C4-2B (cell line): ENCODE measurements around the gene CTIF.

ENCODE experiments used
- H3K27ac ChIP-seq: fragments of 450-650 bp; 2 replicates; pipeline ENCODE4 v1.5.1; 2017
- ZFX ChIP-seq: fragments of 450-650 bp; IDR thresholded peaks from 2 replicates; pipeline ENCODE4 v1.6.1; 2017
- TF ChIP-seq, protein P1 (sequence below): fragments of 450-650 bp; conservative IDR thresholded peaks from 2 replicates; pipeline ENCODE4 v1.5.1; 2017; ENCODE audit warnings: mild to moderate bottlenecking

Gene CTIF

DNA sequence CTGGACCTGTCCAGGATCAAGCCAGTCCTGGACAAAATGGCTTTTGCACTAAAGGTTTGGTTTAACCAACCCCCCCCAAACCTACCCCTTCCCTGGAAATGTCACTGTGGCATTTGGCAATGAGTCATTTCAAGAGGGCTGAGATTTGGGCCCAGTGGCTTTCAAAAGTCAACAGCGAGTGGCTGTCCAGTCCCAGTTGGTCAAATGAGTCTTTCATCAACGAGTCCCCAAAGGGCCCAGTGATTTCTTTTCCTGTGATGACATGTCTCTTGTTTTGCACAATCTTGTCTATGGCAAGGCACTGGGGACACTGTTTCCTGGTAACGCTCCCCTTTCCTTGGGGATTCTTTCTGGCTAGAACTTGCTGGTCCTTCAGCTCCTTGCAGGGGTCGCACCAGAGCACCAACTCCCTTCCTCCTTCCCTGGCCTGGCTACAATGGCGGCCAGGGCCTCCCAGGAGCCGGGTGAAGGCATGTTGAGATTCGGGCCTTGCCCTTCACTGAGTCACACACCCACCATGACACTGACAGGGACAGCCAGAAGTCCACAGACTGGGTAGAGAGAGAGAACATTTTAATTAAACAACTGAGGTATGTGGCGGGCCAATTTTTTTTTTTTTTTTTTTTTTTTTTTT is 324.7 kb downstream of the CTIF start:
- TF ChIP-seq ZFX = no peak
- TF ChIP-seq, protein P1, sequence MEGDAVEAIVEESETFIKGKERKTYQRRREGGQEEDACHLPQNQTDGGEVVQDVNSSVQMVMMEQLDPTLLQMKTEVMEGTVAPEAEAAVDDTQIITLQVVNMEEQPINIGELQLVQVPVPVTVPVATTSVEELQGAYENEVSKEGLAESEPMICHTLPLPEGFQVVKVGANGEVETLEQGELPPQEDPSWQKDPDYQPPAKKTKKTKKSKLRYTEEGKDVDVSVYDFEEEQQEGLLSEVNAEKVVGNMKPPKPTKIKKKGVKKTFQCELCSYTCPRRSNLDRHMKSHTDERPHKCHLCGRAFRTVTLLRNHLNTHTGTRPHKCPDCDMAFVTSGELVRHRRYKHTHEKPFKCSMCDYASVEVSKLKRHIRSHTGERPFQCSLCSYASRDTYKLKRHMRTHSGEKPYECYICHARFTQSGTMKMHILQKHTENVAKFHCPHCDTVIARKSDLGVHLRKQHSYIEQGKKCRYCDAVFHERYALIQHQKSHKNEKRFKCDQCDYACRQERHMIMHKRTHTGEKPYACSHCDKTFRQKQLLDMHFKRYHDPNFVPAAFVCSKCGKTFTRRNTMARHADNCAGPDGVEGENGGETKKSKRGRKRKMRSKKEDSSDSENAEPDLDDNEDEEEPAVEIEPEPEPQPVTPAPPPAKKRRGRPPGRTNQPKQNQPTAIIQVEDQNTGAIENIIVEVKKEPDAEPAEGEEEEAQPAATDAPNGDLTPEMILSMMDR = no peak
- no peak overlapping the region for H3K27ac ChIP-seq

GRCh38 chr18:48864876-48865275 is 326.0 kb downstream of the CTIF start:
- no peak overlapping the region for H3K27ac ChIP-seq
- TF ChIP-seq, protein P1 = no peak
- TF ChIP-seq ZFX = no peak

DNA sequence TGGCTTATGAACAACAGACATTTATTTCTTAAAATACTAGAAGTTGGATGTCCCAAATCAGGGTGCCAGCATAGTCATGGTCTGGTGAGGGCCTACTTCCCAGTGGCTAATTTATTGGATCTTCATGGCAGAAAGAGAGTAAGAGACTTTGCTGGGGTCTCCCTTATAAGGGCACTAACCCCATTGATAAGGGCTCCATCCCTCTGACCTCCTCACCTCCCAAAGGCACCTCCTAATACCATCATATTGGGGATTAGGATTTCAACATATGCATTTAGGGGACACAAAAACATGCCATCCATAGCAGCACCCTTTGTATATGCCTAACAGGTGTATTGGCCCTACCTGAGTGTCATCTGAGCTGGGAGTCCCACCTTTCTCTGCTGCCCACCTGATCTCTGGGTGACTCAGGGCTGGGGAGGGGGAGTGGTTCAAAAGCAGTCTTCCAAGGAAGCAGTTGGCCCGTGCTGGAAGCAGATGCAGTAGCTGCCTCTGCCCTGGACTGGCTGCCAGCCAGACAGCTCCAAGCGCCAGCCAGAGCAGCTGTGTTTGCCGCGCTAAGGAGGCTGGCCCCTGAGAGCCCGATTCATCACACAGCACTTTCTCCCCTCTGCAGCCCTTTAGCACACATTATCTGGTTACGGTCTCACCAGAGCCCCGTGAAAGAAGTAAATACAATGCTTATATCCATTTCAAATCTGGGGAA is 327.4 kb downstream of the CTIF start:
- no peak overlapping the region for H3K27ac ChIP-seq
- no peak for TF ChIP-seq ZFX
- TF ChIP-seq, protein P1 = no peak

DNA sequence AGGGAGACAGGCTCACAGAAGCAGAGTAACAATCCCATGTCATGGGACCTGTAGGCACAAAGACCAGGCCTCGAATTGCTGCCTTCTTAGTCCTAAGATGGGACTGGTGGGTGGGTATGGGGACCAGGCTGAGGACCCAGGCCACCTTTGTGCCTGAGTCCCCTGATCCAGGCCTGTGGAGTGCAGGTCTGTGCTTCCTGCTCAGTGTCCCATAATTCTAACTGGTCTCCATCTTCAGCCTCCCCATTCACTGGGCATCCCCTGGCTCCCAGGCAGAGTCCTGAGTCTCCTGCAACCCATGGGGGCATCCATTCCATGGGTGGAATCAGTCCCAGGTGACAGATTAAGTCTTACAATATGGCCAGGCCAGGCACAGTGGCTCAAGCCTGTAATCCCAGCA is 328.0 kb downstream of the CTIF start:
- TF ChIP-seq ZFX = no peak
- TF ChIP-seq, protein P1 = no peak
- H3K27ac ChIP-seq = no peak overlapping the region

- TF ChIP-seq ZFX = no peak
- TF ChIP-seq, protein P1 = no peak
- H3K27ac ChIP-seq = no peak overlapping the region
Observed at GRCh38 chr18:48867978-48868377, 329.1 kb downstream of the CTIF start.

GRCh38 chr18:48868468-48869466 is 329.9 kb downstream of the CTIF start:
- no peak overlapping the region for H3K27ac ChIP-seq
- TF ChIP-seq, protein P1 = no peak
- no peak for TF ChIP-seq ZFX
